Measurements from ENCODE around the gene TMLHE. TPM values are rescaled to one million over a fixed set of nuclear protein-coding genes. Genes with fewer than 3 reads are reported as not detected.

Gene TMLHE, protein sequence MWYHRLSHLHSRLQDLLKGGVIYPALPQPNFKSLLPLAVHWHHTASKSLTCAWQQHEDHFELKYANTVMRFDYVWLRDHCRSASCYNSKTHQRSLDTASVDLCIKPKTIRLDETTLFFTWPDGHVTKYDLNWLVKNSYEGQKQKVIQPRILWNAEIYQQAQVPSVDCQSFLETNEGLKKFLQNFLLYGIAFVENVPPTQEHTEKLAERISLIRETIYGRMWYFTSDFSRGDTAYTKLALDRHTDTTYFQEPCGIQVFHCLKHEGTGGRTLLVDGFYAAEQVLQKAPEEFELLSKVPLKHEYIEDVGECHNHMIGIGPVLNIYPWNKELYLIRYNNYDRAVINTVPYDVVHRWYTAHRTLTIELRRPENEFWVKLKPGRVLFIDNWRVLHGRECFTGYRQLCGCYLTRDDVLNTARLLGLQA
- total RNA-seq (2022) (16.5 and 19.0 TPM in 2 replicates), Bru-seq, nascent RNA (percentile 64 among the genes with signal in this experiment), BruChase-seq, experiment 1, labeled RNA remaining after a 6-hour chase (percentile 55 among the genes with signal in this experiment), BruChase-seq, experiment 2, labeled RNA remaining after a 2-hour chase (percentile 62 among the genes with signal in this experiment)
- long read RNA-seq, transcript TMLHE-201 (8 exons, 2,832 nt): major isoform, 12 of 24 reads
- long read RNA-seq, partial matches to known transcripts: 4 of 24 reads
- long read RNA-seq, other reads (novel, unspliced or antisense): 4 of 24 reads

DNA sequence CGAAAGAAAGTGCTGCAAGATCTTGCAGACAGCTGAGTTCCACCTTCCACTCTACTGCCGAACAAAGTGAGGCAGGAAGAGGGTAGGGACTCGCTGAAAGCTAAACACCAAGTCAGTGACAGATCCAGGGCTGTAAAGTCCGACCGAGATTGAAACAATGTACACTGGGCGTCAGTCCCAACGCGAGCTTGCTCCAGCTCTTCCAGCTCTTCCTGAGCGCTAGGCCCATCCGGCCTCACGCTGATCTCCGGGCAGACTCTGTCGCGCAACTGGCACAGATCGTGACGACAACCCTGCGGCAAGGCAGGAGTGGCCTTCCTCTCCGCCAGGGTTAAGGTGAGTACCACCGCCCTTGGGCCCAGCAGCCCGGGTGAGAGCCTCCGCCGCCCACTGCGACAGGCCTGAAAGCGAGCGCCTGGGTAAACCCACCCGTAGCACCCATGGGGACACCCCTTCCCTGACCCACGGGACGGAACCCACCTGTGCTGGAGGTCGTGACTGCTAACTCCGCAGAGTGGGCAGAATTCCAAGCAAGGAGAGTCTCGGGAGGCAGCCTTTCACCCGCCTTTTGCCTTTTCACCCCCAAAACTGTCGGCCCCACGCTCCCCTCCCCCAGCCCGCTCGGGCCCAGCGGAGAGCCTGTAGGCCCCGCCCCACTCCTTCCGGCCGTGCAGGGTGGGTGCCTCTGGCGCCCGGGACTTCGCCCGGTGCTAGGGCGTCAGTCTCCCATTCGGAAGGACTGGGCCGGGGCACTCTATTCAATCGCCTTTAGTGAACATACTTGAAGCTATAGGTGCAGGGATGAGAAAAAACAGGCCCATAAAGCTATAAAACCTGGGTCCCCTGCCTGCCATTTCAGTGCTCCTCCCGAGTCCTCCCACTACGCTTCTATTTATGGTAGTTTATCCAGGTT is at the start of gene TMLHE, which contains the start of gene SPRY3:
Gene TMLHE, minus strand, starts transcription at position 641 of the 913 bp plus-strand sequence. CDS start 67,676 bp downstream, outside the sequence.
Gene SPRY3, plus strand, starts transcription at position 275 of the 913 bp plus-strand sequence.
- no peaks in the 10 kb centered on the region for H3K27me3 Mint-ChIP-seq (ENCODE audit: insufficient read depth, unreplicated experiment)
- intact Hi-C loops (cut with micrococcal nuclease): no loop called here
- no peak for TF ChIP-seq CTCF (IDR thresholded peaks at IDR 0.05; ENCODE audit: unreplicated experiment)
- H3K4me1 Mint-ChIP-seq (ENCODE audit: insufficient read depth, unreplicated experiment): no peaks in the 10 kb centered on the region
- peak within 1 kb of the TSS; percentile 94 for H3K27ac Mint-ChIP-seq (ENCODE audit: low read depth, unreplicated experiment)
- peaks cover 29% of the 10 kb centered on the region for H3K9me3 Mint-ChIP-seq (ENCODE audit: unreplicated experiment)
- BruUV-seq (replicated peaks): TSS peak; percentile 58
- POLR2A ChIA-PET: interaction anchor here (0.7 to 1.7 kb wide), 4 partner anchors 11 to 395 kb away, joined by 3 to 5 read pairs (median 4); no protein-coding TSS in a partner anchor
- peak; percentile 50 for DNase-seq (ENCODE audit: unreplicated experiment)
- peak within 1 kb of the TSS; percentile 82 for H3K4me3 Mint-ChIP-seq (ENCODE audit: unreplicated experiment)
- H3K36me3 Mint-ChIP-seq (ENCODE audit: insufficient read depth, unreplicated experiment): no peaks in the 10 kb centered on the region
- CTCF ChIA-PET: no interaction called here

GRCh38 chrX:155662282-155662681 is 49.5 kb upstream of the TMLHE start:
- no peak overlapping the region for H3K4me3 Mint-ChIP-seq (ENCODE audit: unreplicated experiment)
- no peaks in the 10 kb centered on the region for H3K27me3 Mint-ChIP-seq (ENCODE audit: insufficient read depth, unreplicated experiment)
- H3K36me3 Mint-ChIP-seq (ENCODE audit: insufficient read depth, unreplicated experiment): no peaks in the 10 kb centered on the region
- H3K27ac Mint-ChIP-seq (ENCODE audit: low read depth, unreplicated experiment): no peak overlapping the region
- ChIA-PET CTCF (interaction anchor here (0.6 to 0.9 kb wide), 3 partner anchors 22 to 447 kb away, joined by 3 to 4 read pairs (median 3); no protein-coding TSS in a partner anchor), POLR2A (interaction anchor here (1.1 kb wide), 1 partner anchor 682 kb away, joined by 3 read pairs; no protein-coding TSS in a partner anchor)
- intact Hi-C loops (cut with micrococcal nuclease): no loop called here
- peaks cover 44% of the 10 kb centered on the region for H3K9me3 Mint-ChIP-seq (ENCODE audit: unreplicated experiment)
- DNase-seq (ENCODE audit: unreplicated experiment): peak; percentile 11
- no peak for TF ChIP-seq CTCF (IDR thresholded peaks at IDR 0.05; ENCODE audit: unreplicated experiment)
- no peaks in the 10 kb centered on the region for H3K4me1 Mint-ChIP-seq (ENCODE audit: insufficient read depth, unreplicated experiment)
- no TSS peak for BruUV-seq (replicated peaks)

DNA sequence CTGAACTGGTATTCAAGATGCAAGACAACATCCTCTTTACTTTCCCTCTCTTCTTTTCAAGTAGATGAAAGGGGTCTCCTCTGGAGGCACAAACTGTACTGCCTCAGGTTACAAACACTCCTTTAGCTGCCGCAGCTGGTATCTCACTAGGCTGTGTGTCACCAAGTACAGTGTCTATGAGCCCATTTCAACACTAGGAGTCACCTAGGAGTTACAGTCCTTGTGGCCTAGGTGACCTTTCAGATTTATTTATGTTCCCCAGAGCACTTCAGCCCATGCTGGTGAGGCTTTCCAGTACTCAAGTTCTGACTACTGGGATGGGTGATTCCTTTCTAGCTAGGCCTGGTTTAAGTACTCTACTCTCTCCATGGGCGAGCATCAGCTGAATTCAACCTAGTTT is 32.4 kb upstream of the TMLHE start:
- ChIA-PET CTCF (no interaction called here), POLR2A (no interaction called here)
- Mint-ChIP-seq H3K4me1 (ENCODE audit: insufficient read depth, unreplicated experiment) (no peaks in the 10 kb centered on the region), H3K27me3 (ENCODE audit: insufficient read depth, unreplicated experiment) (no peaks in the 10 kb centered on the region), H3K27ac (ENCODE audit: low read depth, unreplicated experiment) (no peak overlapping the region), H3K36me3 (ENCODE audit: insufficient read depth, unreplicated experiment) (no peaks in the 10 kb centered on the region), H3K9me3 (ENCODE audit: unreplicated experiment) (peaks cover 24% of the 10 kb centered on the region), H3K4me3 (ENCODE audit: unreplicated experiment) (no peak overlapping the region)
- BruUV-seq (replicated peaks): no TSS peak
- no peak for DNase-seq (ENCODE audit: unreplicated experiment)
- no peak for TF ChIP-seq CTCF (IDR thresholded peaks at IDR 0.05; ENCODE audit: unreplicated experiment)
- intact Hi-C loops (cut with micrococcal nuclease): no loop called here

Measured in MCF 10A (cell line).